Keratinocyte (primary cell): ENCODE results near the gene WNT1.

Experiments
- EZH2 ChIP-seq: IDR thresholded peaks from one replicate; pipeline ENCODE4 v1.6.1; 2012; ENCODE audit warnings: inconsistent platforms, mild to moderate bottlenecking, low read length, moderate library complexity
- TF ChIP-seq, protein P1 (sequence below), 3 experiments: IDR thresholded peaks in 1 of 3; conservative IDR thresholded peaks in 1 of 3; optimal IDR thresholded peaks in 1 of 3; 2 replicates in 2 of 3; 3 replicates in 1 of 3; pipeline versions ENCODE3 to v1.5.1; 2011; ENCODE audit warnings: low read length in 3 of 3, mild to moderate bottlenecking in 3 of 3, moderate library complexity in 2 of 3, control low read depth in 1 of 3, inconsistent platforms in 1 of 3; ENCODE audit not compliant: insufficient read depth in 2 of 3; ENCODE audit errors: extremely low read depth in 1 of 3

DNA sequence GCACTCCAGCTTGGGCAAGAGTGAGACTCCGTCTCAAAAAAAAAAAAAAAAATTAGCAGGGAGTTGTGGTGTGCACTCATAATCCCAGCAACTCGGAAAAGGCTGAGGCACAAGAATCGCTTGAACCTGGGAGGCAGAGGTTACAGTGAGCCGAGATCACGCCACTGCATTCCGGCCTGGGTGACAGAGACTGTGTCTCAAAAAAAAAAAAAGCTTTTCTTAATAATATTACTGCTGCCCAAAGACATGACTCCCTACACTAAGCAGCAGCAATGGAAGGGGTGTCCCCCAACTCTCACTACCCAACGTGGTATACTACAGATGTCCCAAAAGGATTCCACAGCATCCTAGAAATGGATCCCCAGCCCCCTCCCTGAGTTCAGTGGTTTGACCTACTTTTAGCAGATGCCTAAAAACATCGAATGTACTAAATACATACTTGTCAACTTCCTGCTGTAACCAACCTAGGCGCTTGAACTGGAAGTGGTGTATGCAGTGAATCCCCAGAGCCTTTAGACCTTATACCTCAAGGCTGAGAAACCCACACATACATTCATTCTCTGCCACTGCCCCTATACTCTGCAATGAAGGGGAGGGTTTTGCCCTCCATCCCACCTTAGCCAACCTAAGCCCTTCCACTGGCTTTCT lies 44.3 kb upstream of the WNT1 start:
- TF ChIP-seq, protein P1, sequence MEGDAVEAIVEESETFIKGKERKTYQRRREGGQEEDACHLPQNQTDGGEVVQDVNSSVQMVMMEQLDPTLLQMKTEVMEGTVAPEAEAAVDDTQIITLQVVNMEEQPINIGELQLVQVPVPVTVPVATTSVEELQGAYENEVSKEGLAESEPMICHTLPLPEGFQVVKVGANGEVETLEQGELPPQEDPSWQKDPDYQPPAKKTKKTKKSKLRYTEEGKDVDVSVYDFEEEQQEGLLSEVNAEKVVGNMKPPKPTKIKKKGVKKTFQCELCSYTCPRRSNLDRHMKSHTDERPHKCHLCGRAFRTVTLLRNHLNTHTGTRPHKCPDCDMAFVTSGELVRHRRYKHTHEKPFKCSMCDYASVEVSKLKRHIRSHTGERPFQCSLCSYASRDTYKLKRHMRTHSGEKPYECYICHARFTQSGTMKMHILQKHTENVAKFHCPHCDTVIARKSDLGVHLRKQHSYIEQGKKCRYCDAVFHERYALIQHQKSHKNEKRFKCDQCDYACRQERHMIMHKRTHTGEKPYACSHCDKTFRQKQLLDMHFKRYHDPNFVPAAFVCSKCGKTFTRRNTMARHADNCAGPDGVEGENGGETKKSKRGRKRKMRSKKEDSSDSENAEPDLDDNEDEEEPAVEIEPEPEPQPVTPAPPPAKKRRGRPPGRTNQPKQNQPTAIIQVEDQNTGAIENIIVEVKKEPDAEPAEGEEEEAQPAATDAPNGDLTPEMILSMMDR (optimal IDR thresholded peaks at IDR 0.05 in 1 of 3, IDR thresholded peaks at IDR 0.05 in 1 of 3, conservative IDR thresholded peaks at IDR 0.05 in 1 of 3; ENCODE audit: extremely low read depth in 1 of 3, insufficient read depth in 2 of 3, low read length in 3 of 3): no peak
- TF ChIP-seq EZH2: no peak
